ENCODE results near the gene DPP3. TPM values are rescaled to one million over a fixed set of nuclear protein-coding genes. Genes with fewer than 3 reads are reported as not detected.

DPP3 gene
- total RNA-seq, 1 donor: 70.4 TPM

DNA sequence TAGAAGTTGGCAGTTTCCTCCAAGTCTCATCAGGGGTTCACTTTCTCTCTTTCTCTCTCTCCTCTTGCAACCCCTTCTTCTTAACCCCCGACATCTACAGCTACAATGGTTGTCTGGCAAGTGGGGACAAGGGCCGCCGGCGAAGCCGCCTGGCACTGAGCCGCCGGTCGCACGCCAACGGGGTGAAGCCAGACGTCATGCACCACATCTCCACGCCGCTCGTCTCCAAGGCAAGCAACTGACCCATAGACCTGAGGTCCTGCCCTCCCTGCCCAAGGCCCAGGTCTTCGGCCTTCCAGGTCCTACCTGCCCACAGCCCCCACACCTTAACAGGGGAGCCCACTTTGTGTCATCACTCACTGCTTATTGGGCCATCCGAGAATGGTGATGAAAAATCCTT lies 9.1 kb upstream of the DPP3 start:
- TF ChIP-seq, protein P1, sequence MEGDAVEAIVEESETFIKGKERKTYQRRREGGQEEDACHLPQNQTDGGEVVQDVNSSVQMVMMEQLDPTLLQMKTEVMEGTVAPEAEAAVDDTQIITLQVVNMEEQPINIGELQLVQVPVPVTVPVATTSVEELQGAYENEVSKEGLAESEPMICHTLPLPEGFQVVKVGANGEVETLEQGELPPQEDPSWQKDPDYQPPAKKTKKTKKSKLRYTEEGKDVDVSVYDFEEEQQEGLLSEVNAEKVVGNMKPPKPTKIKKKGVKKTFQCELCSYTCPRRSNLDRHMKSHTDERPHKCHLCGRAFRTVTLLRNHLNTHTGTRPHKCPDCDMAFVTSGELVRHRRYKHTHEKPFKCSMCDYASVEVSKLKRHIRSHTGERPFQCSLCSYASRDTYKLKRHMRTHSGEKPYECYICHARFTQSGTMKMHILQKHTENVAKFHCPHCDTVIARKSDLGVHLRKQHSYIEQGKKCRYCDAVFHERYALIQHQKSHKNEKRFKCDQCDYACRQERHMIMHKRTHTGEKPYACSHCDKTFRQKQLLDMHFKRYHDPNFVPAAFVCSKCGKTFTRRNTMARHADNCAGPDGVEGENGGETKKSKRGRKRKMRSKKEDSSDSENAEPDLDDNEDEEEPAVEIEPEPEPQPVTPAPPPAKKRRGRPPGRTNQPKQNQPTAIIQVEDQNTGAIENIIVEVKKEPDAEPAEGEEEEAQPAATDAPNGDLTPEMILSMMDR (IDR thresholded peaks at IDR 0.05; ENCODE audit: insufficient read depth, low read depth, low read length): no peak
- H3K4me3 ChIP-seq (ENCODE audit: low read depth, low read length): no peak overlapping the region
- no peak for DNase-seq (ENCODE audit: low read depth)

DNA sequence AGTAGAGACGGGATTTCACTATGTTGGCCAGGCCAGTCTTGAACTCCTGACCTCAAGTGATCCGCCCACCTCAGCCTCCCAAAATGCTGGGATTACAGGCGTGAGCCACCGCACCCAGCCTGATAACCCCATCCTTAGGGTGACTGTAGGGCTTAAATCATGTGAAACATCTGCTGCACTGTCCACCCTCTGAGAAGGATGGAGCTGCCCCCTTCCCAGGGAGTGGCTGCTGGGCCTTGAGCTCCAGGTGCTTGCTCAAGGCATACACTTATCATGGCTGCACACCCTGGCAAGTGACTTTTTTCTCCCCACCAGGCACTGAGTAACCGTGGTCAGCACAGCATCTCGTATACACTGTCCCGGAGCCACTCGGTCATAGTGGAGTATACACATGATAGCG lies 8.2 kb upstream of the DPP3 start:
- H3K4me3 ChIP-seq (ENCODE audit: low read depth, low read length): no peak overlapping the region
- TF ChIP-seq, protein P1 (IDR thresholded peaks at IDR 0.05; ENCODE audit: insufficient read depth, low read depth, low read length): no peak
- DNase-seq (ENCODE audit: low read depth): no peak

DNA sequence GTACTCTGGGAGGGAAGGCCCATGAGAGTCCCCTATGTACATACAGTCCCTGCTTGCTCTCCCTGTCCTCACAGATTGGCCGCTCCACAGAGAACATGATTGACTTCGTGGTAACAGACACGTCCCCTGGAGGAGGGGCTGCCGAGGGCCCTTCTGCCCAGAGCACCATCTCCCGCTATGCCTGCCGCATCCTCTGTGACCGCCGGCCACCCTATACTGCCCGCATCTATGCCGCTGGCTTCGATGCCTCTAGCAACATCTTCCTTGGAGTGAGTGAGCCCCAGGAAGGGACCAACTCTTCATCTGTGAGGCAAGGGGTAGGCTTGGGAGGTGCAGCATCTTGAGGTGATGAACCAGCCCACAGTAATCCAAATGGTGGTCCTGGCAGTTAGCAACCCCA lies 7.1 kb upstream of the DPP3 start:
- DNase-seq (ENCODE audit: low read depth): no peak
- TF ChIP-seq, protein P1 (IDR thresholded peaks at IDR 0.05; ENCODE audit: insufficient read depth, low read depth, low read length): no peak

DNA sequence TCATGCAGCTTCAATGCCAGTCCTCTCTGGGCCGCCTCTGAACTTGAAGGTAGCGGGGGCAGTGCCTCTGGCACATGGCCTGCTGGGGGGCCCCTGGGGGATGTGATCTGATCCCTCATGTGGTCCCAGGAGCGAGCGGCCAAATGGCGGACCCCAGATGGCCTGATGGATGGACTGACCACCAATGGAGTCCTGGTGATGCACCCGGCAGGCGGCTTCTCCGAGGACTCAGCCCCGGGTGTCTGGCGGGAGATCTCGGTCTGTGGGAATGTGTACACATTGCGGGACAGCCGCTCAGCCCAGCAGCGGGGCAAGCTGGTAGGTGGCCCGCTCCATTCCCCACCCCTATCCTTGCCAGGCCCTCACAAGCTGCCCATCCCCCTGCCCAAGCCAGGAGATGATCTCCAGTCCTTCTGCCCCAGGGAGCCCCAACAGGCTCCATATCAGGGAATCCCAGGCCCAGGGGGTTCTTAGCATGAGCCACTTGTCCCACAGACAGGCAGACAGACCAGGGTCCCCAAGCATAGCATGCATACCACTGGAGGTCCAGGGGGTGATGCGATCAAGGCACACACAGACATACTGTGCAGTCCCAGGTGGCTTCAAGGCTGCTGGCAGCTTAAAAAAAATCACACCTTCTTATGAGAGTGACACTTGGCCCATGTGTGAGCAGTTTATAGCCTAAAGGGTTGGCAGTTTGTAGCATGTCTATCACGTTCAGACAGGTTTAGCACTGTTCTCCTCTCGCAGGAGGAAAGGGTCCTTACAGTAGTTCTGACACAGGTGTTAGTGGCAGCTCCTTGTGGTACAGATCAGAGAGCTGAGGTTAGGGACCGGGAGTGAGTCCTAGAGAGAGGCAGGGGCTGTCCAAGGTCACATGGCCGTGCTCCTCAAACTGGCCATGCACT lies 6.4 kb upstream of the DPP3 start:
- no peak overlapping the region for H3K4me3 ChIP-seq (ENCODE audit: low read depth, low read length)
- TF ChIP-seq, protein P1 (IDR thresholded peaks at IDR 0.05; ENCODE audit: insufficient read depth, low read depth, low read length): no peak
- DNase-seq (ENCODE audit: low read depth): no peak

More for the DNA sequence above, 7.1 kb upstream of the DPP3 start:
- no peak overlapping the region for H3K4me3 ChIP-seq (ENCODE audit: low read depth, low read length)

DNA sequence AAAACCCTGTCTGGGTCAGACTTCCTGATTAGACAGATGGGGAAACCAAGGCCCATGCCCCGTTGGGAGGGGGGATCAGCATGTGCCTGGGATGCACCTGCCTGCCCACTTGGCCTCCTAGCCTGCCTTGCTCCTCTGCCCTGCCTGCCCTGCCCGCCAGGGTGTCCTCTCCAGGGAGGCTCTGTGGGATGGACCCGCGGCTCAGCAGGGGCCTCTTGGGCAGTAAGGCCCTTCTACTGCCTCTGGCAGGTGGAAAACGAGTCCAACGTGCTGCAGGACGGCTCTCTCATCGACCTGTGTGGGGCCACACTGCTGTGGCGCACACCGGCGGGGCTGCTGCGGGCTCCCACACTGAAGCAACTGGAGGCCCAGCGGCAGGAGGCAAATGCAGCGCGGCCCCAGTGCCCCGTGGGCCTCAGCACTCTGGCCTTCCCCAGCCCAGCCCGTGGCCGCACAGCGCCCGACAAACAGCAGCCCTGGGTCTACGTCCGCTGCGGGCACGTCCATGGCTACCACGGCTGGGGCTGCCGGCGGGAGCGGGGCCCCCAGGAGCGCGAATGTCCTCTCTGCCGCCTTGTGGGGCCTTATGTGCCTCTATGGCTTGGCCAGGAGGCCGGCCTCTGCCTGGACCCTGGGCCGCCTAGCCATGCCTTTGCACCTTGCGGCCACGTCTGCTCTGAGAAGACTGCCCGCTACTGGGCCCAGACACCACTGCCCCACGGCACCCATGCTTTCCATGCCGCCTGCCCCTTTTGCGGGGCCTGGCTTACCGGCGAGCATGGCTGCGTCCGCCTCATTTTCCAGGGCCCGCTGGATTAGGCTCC lies 4.7 kb upstream of the DPP3 start:
- TF ChIP-seq, protein P1 (IDR thresholded peaks at IDR 0.05; ENCODE audit: insufficient read depth, low read depth, low read length): no peak
- no peak for DNase-seq (ENCODE audit: low read depth)
- no peak overlapping the region for H3K4me3 ChIP-seq (ENCODE audit: low read depth, low read length)

DNA sequence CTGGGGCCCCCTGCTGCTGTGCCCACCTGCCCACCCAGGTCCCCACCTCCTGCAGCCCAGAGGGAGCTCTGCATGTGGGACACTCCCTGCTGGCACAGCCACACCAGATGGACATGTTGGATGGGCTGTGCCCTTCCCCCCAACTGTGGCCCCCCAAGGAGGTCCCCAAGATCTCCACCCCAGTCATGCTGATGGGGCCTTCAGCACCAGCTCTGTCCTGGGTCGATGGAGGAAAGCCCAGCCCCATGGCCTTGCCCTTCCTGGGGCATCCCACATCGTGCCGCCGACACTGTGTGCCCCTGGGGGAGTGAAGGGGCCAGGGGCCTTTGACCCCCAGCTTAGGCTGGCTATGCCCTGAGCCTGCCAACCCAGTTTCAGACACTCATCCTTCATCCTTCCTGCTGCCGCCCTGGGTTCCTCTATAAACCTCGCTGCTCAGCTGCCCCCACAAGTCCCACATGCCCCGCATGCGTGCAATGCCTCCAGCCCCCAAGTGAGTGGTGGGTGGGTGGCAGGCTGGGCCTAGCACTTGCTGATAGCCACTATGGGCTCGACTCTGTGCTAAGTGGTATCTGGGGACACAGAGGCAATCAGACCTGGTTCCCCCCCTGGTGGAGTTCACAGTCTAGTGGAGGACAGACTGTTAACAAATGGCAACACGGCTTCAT lies 3.9 kb upstream of the DPP3 start:
- H3K4me3 ChIP-seq (ENCODE audit: low read depth, low read length): no peak overlapping the region
- TF ChIP-seq, protein P1 (IDR thresholded peaks at IDR 0.05; ENCODE audit: insufficient read depth, low read depth, low read length): no peak
- DNase-seq (ENCODE audit: low read depth): no peak
